DOHH2 (cell line): ENCODE results near the gene EML6.

ENCODE experiments used
- H3F3A ChIP-seq: fragments of 200-600 bp; sonication (generic), shearing (Covaris generic); 2 replicates; pipeline ENCODE4 v1.6.0; 2016; ENCODE audit warnings: antibody characterized with exemption, mild to moderate bottlenecking; ENCODE audit not compliant: control insufficient read depth, insufficient read depth
- H3K27ac ChIP-seq: fragments of 200-600 bp; sonication (generic); 2 replicates; pipeline ENCODE4 v1.5.1; 2014; ENCODE audit warnings: low read depth, mild to moderate bottlenecking, low read length, moderate library complexity
- H3K27me3 ChIP-seq: fragments of 200-600 bp; sonication (generic); 2 replicates; pipeline ENCODE4 v1.6.1; 2014; ENCODE audit warnings: mild to moderate bottlenecking, low read length, mixed read lengths; ENCODE audit not compliant: control insufficient read depth
- H3K36me3 ChIP-seq: fragments of 200-600 bp; sonication (generic); 2 replicates; pipeline ENCODE4 v1.6.1; 2014; ENCODE audit warnings: mild to moderate bottlenecking, low read length, moderate library complexity, mixed read lengths; ENCODE audit not compliant: control insufficient read depth
- H3K4me1 ChIP-seq: fragments of 200-600 bp; sonication (generic); 2 replicates; pipeline ENCODE4 v1.6.1; 2014; ENCODE audit warnings: mild to moderate bottlenecking, low read length, mixed read lengths; ENCODE audit not compliant: control insufficient read depth
- H3K4me2 ChIP-seq: fragments of 200-600 bp; sonication (generic); 2 replicates; pipeline ENCODE4 v1.6.0; 2014; ENCODE audit warnings: mild to moderate bottlenecking, low read length, moderate library complexity
- H3K4me3 ChIP-seq: fragments of 200-600 bp; sonication (generic); 2 replicates; pipeline ENCODE4 v1.5.1; 2014; ENCODE audit warnings: mild to moderate bottlenecking, low read length, mixed read lengths
- H3K79me2 ChIP-seq: fragments of 200-600 bp; sonication (generic); 2 replicates; pipeline ENCODE4 v1.6.1; 2014; ENCODE audit warnings: mild to moderate bottlenecking, low read length, mixed read lengths; ENCODE audit not compliant: control insufficient read depth
- H3K9me2 ChIP-seq: fragments of 200-600 bp; sonication (generic); replicated peaks from 2 replicates; pipeline ENCODE4 v1.6.1; 2014; ENCODE audit warnings: mild to moderate bottlenecking, low read length, mixed read lengths; ENCODE audit not compliant: control insufficient read depth
- H3K9me3 ChIP-seq: fragments of 200-600 bp; sonication (generic); 2 replicates; pipeline ENCODE4 v1.6.1; 2014; ENCODE audit warnings: antibody characterized with exemption, low read length, mixed read lengths; ENCODE audit not compliant: control insufficient read depth, insufficient read depth
- H4K20me1 ChIP-seq: fragments of 200-600 bp; sonication (generic); 2 replicates; pipeline ENCODE4 v1.6.0; 2014; ENCODE audit warnings: low read depth, mild to moderate bottlenecking, antibody characterized with exemption, low read length, moderate library complexity; ENCODE audit not compliant: control insufficient read depth, insufficient read depth
- CTCF ChIP-seq: fragments of 200-600 bp; sonication (generic); IDR thresholded peaks from one replicate; pipeline ENCODE4 v1.5.1; 2014; ENCODE audit warnings: antibody characterized with exemption, mild to moderate bottlenecking, low read depth, low read length; ENCODE audit not compliant: poor library complexity, severe bottlenecking
- EZH2phosphoT487 ChIP-seq: fragments of 200-600 bp; sonication (generic); IDR thresholded peaks from 2 replicates; pipeline ENCODE4 v1.6.1; 2017; ENCODE audit warnings: borderline replicate concordance, mild to moderate bottlenecking, antibody characterized with exemption, low read length, moderate library complexity, mixed read lengths

The EML6 gene

GRCh38 chr2:54897420-54898310 is 174.2 kb downstream of the EML6 start:
- H3K27me3 ChIP-seq, result no peaks in the 10 kb centered on the region
- H3K27ac ChIP-seq, result no peak overlapping the region
- no peaks in the 10 kb centered on the region for H4K20me1 ChIP-seq
- H3K9me2 ChIP-seq, result no peaks in the 10 kb centered on the region
- H3K79me2 ChIP-seq, result no peaks in the 10 kb centered on the region
- H3F3A ChIP-seq, result no peaks in the 10 kb centered on the region
- TF ChIP-seq CTCF (no peak), EZH2phosphoT487 (no peak)
- H3K9me3 ChIP-seq, result no peaks in the 10 kb centered on the region
- no peaks in the 10 kb centered on the region for H3K4me1 ChIP-seq
- H3K4me2 ChIP-seq, result no peak overlapping the region
- H3K4me3 ChIP-seq, result no peak overlapping the region
- H3K36me3 ChIP-seq, result peaks cover 16% of the 10 kb centered on the region; the same call in 1 of the 2 replicates

GRCh38 chr2:54898456-54899226 is 175.2 kb downstream of the EML6 start:
- peaks cover 22% of the 10 kb centered on the region; the same call in 1 of the 2 replicates for H3K36me3 ChIP-seq
- no peaks in the 10 kb centered on the region for H3K9me3 ChIP-seq
- H3K4me3 ChIP-seq, result no peak overlapping the region
- TF ChIP-seq EZH2phosphoT487 (no peak), CTCF (no peak)
- H3K4me1 ChIP-seq, result no peaks in the 10 kb centered on the region
- H3K27me3 ChIP-seq, result no peaks in the 10 kb centered on the region
- H3K27ac ChIP-seq, result no peak overlapping the region
- no peaks in the 10 kb centered on the region for H3F3A ChIP-seq
- no peaks in the 10 kb centered on the region for H3K9me2 ChIP-seq
- no peak overlapping the region for H3K4me2 ChIP-seq
- H3K79me2 ChIP-seq, result no peaks in the 10 kb centered on the region
- no peaks in the 10 kb centered on the region for H4K20me1 ChIP-seq

GRCh38 chr2:54899576-54900200 is 176.2 kb downstream of the EML6 start:
- H4K20me1 ChIP-seq, result no peaks in the 10 kb centered on the region
- TF ChIP-seq EZH2phosphoT487 (no peak), CTCF (peak; percentile 18)
- no peaks in the 10 kb centered on the region for H3K27me3 ChIP-seq
- H3K4me2 ChIP-seq, result no peak overlapping the region
- no peaks in the 10 kb centered on the region for H3F3A ChIP-seq
- peaks cover 23% of the 10 kb centered on the region; the same call in 1 of the 2 replicates for H3K36me3 ChIP-seq
- H3K79me2 ChIP-seq, result no peaks in the 10 kb centered on the region
- H3K4me1 ChIP-seq, result no peaks in the 10 kb centered on the region
- H3K9me2 ChIP-seq, result no peaks in the 10 kb centered on the region
- H3K9me3 ChIP-seq, result no peaks in the 10 kb centered on the region
- no peak overlapping the region for H3K4me3 ChIP-seq
- H3K27ac ChIP-seq, result no peak overlapping the region
